Measurements from ENCODE around the gene MRPS22. TPM values are rescaled to one million over a fixed set of nuclear protein-coding genes. Genes with fewer than 3 reads are reported as not detected.

Gene MRPS22
- total RNA-seq, 1 donor from 2014 or later = 45.7 TPM

DNA sequence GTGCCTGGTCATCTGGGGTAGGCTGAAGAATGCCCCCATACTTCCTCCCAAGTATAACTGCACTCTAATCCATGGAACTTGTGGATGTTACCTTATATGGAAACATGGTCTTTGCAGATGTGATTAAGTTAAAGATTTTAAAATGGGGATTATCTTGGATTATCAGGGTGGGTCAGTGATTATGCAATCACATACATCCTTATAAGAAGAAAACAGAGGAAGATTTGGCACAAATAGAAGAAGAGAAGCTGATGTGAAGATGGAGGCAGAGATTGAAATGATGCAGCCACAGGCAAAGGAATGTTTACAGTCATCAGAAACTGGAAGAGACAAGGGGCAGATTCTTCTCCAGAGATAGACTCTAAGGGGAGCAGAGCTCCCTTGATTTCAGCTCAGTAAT lies 1.8 kb upstream of the MRPS22 start:
- TF ChIP-seq, protein P1, sequence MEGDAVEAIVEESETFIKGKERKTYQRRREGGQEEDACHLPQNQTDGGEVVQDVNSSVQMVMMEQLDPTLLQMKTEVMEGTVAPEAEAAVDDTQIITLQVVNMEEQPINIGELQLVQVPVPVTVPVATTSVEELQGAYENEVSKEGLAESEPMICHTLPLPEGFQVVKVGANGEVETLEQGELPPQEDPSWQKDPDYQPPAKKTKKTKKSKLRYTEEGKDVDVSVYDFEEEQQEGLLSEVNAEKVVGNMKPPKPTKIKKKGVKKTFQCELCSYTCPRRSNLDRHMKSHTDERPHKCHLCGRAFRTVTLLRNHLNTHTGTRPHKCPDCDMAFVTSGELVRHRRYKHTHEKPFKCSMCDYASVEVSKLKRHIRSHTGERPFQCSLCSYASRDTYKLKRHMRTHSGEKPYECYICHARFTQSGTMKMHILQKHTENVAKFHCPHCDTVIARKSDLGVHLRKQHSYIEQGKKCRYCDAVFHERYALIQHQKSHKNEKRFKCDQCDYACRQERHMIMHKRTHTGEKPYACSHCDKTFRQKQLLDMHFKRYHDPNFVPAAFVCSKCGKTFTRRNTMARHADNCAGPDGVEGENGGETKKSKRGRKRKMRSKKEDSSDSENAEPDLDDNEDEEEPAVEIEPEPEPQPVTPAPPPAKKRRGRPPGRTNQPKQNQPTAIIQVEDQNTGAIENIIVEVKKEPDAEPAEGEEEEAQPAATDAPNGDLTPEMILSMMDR (IDR thresholded peaks at IDR 0.05; ENCODE audit: insufficient read depth, low read length, poor library complexity, severe bottlenecking) = no peak
- no peak overlapping the region for H3K4me3 ChIP-seq (ENCODE audit: low read depth, low read length)

DNA sequence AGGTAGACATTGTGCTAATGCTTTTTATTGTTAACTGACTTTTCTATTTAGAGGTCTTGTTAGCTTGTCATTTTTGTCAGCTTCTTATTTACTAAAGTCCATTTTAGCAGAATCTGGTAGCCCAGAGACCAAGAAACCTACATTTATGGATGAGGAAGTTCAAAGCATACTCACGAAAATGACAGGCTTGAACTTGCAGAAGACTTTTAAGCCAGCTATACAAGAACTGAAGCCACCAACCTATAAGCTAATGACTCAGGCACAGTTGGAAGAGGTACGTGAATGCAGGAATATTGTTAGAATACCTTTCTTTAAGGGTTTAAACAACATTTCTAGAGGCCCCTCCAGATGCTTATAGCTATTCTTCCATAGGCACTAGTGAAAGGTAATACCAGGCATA lies 3.0 kb downstream of the MRPS22 start:
- H3K36me3 ChIP-seq (ENCODE audit: control insufficient read depth, insufficient read depth, low read length) = no peaks in the 10 kb centered on the region
- no peak overlapping the region for H3K4me3 ChIP-seq (ENCODE audit: low read depth, low read length)
- H3K27me3 ChIP-seq (ENCODE audit: control insufficient read depth, insufficient read depth, low read length) = no peaks in the 10 kb centered on the region
- no peak for DNase-seq (ENCODE audit: low read depth)
- TF ChIP-seq, protein P1 (IDR thresholded peaks at IDR 0.05; ENCODE audit: insufficient read depth, low read length, poor library complexity, severe bottlenecking) = no peak

More for the DNA sequence above, 1.8 kb upstream of the MRPS22 start:
- H3K36me3 ChIP-seq (ENCODE audit: control insufficient read depth, insufficient read depth, low read length) = no peaks in the 10 kb centered on the region
- no peaks in the 10 kb centered on the region for H3K27me3 ChIP-seq (ENCODE audit: control insufficient read depth, insufficient read depth, low read length)
- no peak for DNase-seq (ENCODE audit: low read depth)

DNA sequence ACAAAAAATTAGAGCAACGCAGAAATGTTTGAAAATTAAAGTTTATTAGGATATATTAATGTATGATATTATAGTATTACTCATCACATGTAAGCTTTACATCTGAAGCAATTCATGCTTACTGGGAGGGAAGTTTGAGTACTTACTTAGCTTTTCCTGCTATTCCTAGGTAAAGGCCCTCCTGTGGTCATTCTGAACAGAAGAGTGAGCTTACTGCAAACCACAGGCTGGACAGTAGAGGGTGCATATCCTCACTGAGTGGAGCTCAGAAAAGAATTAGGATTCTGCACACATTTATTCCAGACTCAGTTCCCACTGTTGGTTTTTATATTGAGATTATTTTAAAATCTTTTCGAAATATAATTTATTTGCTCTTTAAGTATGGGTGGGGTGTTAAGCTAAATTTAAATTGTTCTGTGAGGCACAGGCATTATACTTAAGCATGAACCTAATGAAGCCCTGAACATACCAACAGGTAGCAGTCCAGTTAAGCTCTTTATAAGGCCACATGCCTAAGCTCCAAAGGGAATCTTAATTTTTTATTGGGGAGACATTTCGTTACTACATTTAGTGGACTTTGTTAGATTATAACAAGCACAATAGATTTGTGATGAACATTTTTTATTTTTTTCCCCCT lies 10.2 kb downstream of the MRPS22 start:
- TF ChIP-seq, protein P1 (IDR thresholded peaks at IDR 0.05; ENCODE audit: insufficient read depth, low read length, poor library complexity, severe bottlenecking) = peak; percentile 94
- H3K4me3 ChIP-seq (ENCODE audit: low read depth, low read length) = no peak overlapping the region
- DNase-seq (ENCODE audit: low read depth) = peak; percentile 18

DNA sequence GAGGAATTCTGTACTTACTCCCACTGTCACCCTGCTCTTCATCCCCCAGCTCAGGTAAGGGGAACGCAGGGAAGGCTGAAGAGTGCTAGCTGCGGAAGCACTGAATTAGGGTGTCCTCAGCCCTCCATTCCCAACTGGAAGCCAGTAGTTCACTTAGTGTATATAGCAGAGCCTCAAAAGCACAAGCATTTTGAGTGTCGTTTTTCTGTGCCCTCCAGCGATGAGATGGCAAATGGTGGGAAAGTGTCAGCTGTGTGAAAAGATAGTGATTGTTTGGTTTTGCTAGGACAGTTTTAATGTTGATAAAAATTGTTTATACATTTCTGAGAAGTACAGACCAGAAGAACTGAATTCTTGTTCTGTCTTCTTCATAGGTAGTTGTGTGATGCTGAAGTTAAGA lies 10.8 kb downstream of the MRPS22 start:
- H3K36me3 ChIP-seq (ENCODE audit: control insufficient read depth, insufficient read depth, low read length) = peaks cover 5% of the 10 kb centered on the region
- no peak overlapping the region for H3K4me3 ChIP-seq (ENCODE audit: low read depth, low read length)
- TF ChIP-seq, protein P1 (IDR thresholded peaks at IDR 0.05; ENCODE audit: insufficient read depth, low read length, poor library complexity, severe bottlenecking) = no peak
- DNase-seq (ENCODE audit: low read depth) = no peak
- H3K27me3 ChIP-seq (ENCODE audit: control insufficient read depth, insufficient read depth, low read length) = no peaks in the 10 kb centered on the region

More for the DNA sequence above, 10.2 kb downstream of the MRPS22 start:
- no peaks in the 10 kb centered on the region for H3K27me3 ChIP-seq (ENCODE audit: control insufficient read depth, insufficient read depth, low read length)
- peaks cover 5% of the 10 kb centered on the region for H3K36me3 ChIP-seq (ENCODE audit: control insufficient read depth, insufficient read depth, low read length)

DNA sequence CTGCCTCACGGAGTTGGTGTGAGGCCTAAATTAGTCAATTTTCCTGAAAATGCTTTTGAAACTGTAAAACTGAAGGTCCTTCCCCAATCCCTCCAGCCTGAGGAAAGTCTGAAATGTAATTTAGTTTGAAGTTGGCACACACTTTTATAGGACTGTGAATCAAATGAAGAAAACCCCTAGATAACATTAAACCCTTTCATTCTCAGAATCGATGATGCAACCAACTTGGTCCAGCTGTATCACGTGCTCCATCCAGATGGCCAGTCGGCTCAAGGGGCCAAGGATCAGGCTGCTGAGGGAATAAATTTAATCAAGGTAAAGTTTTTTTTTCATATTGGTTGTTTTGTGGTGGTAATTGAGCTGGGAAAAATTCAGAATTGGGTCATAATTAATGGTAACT lies 11.7 kb downstream of the MRPS22 start:
- DNase-seq (ENCODE audit: low read depth) = no peak
- no peak overlapping the region for H3K4me3 ChIP-seq (ENCODE audit: low read depth, low read length)
- H3K36me3 ChIP-seq (ENCODE audit: control insufficient read depth, insufficient read depth, low read length) = peaks cover 5% of the 10 kb centered on the region
- no peaks in the 10 kb centered on the region for H3K27me3 ChIP-seq (ENCODE audit: control insufficient read depth, insufficient read depth, low read length)
- TF ChIP-seq, protein P1 (IDR thresholded peaks at IDR 0.05; ENCODE audit: insufficient read depth, low read length, poor library complexity, severe bottlenecking) = no peak

DNA sequence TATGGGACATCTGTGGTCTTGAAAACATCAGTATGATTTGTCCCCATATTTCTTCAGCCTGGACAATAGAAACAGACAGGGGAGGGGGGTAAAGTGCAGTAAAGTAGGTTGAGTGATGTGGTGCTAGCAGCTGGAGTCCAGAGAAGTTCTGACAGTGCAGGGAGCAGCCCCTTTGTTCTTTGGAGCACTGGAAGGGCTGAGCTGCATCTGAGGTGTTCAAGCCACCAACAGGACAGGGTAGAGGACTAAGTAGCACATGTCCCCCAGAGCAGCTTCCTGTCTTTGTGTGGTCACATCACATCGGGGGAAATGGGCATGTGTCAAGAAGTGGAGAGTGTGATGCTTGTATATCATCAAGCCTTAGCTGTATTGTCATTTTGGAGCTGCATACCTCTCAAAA lies 12.1 kb downstream of the MRPS22 start:
- peaks cover 5% of the 10 kb centered on the region for H3K36me3 ChIP-seq (ENCODE audit: control insufficient read depth, insufficient read depth, low read length)
- H3K4me3 ChIP-seq (ENCODE audit: low read depth, low read length) = no peak overlapping the region
- H3K27me3 ChIP-seq (ENCODE audit: control insufficient read depth, insufficient read depth, low read length) = no peaks in the 10 kb centered on the region
- no peak for DNase-seq (ENCODE audit: low read depth)
- TF ChIP-seq, protein P1 (IDR thresholded peaks at IDR 0.05; ENCODE audit: insufficient read depth, low read length, poor library complexity, severe bottlenecking) = no peak
